HG03432 (cell line): ENCODE results near the gene SFI1.
"Not testable (repeated sequence)": the region's sequence is repeated elsewhere in the genome, so short reads cannot be mapped to it uniquely, and the experiment has no call there.

Experiments used
- ATAC-seq: cut with Tn5 transposase; IDR thresholded peaks from one replicate; pipeline ENCODE4 v1.9.1; 2021; ENCODE audit warnings: mild to moderate bottlenecking, moderate library complexity; ENCODE audit not compliant: unreplicated experiment

Gene SFI1

DNA sequence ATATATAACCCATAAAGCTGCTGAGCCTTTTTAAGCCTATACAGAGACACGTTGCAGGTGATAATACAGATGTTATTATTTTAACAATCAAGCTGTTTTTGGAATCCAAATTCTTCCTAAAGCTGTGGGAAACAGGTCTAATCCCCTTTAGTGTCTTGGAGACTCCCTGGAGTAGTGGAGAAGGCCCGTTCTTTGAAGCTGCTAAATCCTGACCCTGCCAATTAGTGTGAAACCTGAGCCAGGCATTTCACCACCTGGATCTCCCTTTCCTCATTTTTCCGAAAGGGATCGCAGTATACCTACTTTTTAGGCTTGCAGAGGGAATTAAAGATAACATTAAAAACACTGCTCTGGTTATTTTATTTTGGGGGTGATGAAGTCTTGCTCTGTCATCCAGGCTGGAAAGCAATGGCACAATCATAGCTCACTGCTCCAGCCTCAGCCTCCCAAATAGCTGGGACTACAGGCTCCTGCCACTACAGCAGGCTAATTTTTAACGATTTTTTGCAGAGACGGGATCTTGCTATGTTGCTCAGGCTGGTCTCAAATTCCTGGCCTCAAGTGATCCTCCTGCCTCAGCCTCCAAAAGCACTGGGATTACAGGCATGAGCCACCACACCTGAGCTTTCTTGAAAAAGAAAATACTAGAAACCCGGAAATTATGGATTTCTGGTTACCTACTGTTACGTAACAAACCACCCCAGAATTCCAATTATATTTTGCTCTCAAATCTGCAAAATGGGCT lies 4.9 kb upstream of the SFI1 start:
- no peak for ATAC-seq

GRCh38 chr22:31492151-31492550 lies 4.2 kb upstream of the SFI1 start:
- ATAC-seq = no peak

- not testable (repeated sequence) for ATAC-seq
Measured at GRCh38 chr22:31493355-31493754, 3.0 kb upstream of the SFI1 start.

- ATAC-seq = no peak
Measured at GRCh38 chr22:31495343-31495742, 993 bp upstream of the SFI1 start.

DNA sequence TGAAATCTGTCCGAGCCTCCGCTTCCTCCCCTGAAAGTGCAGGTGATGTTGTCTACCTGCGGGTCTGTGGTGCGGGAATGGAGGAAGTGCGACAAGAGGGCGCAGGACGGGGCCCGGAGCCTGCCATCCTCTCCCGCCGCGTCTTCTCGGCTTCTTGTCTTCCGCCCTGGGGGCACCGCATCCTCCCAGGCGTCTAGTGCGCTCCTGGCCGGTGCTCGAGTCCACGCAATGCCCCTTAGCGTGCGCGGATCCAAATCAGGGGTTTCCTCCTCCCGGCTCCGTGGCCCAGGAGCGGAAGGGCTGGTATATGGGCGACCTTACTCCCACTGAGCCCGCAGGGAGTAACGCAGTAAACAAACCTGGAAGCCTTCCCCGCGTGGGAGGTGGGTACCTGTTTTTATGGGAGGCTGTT lies 405 bp downstream of the SFI1 start:
- peak; percentile 14 for ATAC-seq

DNA sequence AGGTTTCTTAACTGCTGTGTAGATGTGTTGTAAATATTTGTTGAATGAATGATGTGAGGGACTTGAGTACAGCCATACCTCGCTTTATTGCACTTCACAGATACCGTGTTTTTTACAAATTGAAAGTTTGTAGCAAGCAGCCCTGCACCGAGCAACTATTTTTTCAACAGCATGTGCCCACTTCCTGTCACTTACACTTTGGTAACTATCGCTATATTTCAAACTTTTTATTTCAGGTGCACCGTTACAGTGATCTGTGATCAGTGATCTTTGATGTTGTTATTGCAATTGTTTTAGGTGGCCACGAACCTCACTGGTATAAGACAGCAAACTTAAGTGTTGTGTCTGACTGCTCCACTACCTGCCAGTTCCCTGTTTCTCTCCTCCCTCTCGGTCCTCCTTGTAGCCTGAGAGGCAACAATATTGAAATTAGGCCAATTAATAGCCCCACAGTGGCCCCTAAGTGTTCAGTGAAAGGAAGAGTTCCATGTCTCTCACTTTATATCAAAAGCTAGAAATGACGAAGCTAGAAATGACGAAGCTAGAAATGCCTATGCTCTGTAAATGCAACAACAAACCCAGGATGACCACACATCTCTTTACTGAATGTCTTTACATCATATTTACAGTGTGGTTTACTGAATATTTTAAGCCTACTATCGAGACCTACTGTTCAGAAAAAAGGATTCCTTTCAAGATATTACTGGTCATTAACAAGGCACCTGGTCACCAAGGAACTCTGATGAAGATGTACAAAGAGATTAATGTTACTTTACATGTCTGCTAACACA lies 1.0 kb downstream of the SFI1 start:
- ATAC-seq = no peak

DNA sequence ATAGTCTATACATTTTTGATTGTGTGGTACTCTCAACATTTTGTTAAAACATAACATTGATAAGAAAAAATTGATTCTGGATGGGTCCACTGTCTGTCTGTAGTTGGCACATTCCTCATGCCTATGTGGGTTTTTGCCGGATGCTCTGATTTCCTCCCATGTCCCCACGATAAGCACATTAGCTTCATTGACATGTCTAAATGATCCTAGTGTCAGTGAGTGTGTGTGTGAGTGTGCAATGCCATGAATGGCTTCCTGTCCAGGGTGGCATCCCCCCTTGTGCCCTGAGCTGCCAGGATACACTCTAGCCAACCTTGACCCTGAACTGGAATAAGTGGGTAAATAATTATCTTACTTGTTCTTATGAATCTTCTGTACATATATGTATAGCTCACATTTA lies 5.4 kb downstream of the SFI1 start:
- ATAC-seq = no peak

- ATAC-seq = no peak
Measured at GRCh38 chr22:31503211-31503964, 7.1 kb downstream of the SFI1 start.

- no peak for ATAC-seq
Measured at GRCh38 chr22:31504282-31504681, 7.9 kb downstream of the SFI1 start.

DNA sequence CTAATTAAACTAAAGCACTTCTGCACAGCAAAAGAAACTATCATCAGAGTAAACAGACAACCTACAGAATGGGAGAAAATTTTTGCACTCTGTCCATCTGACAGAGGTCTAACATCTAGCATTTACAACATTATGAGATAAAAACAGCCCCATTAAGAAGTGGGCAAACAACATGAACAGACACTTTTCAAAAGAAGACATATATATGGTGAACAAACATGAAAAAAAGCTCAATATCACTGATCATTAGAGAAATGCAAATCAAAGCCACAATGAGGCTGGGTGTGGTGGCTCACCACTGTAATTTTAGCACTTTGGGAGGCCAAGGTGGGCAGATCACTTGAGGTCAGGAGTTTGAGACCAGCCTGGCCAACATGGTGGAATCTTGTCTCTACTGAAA lies 11.2 kb downstream of the SFI1 start:
- not testable (repeated sequence) for ATAC-seq

GRCh38 chr22:31508536-31508935 lies 12.2 kb downstream of the SFI1 start:
- no peak for ATAC-seq

DNA sequence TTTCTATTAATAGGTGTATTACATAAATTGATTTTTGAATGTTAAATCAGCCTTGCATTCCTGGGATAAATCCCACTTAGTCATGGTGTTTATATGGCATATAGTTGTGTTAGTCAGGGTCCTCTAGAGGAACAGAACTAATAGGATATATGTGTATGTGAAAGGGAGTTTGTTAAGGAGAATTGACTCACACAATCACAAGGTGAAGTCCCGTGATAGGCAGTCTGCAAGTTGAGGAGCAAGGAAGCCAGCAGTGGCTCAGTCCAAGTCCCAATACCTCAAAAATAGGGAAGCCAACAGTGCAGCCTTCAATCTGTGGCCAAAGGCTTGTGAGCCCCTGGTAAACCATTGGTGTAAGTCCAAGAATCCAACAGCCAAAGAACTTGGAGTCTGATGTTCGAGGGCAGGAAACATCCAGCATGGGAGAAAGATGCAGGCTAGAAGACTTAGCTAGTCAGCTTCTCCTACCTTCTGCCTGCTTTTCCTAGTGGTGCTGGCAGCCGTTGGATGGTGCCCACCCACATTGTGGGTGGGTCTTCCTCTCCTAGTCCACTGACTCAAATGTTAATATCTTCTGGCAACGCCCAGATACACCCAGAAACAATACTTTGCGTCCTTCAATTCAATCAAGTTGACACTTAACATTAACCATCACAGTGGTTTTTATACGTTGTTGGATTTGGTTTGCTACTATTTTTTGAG lies 12.9 kb downstream of the SFI1 start:
- ATAC-seq = no peak

- no peak for ATAC-seq
Measured at GRCh38 chr22:31520051-31520450, 23.7 kb downstream of the SFI1 start.

DNA sequence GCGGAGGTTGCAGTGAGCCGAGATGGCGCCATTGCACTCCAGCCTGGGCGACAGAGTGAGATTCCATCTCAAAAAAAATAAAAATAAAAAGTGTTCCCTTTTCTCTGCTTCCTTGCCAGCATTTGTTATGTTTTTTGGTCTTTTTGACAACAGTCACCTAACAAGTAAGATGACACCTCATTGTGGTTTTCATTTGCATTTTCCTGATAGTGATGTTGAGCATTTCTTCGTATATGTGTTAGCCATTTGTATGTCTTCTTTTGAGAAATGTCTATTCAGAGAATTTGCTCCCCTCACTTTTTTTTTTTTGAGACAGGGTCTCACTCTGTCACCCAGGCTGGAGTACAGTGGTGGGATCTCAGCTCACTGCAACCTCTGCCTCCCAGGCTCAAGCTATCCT lies 27.8 kb downstream of the SFI1 start:
- ATAC-seq = not testable (repeated sequence)

GRCh38 chr22:31526270-31526669 lies 29.9 kb downstream of the SFI1 start:
- ATAC-seq = no peak

- ATAC-seq = no peak
Measured at GRCh38 chr22:31530823-31531195, 34.5 kb downstream of the SFI1 start.

DNA sequence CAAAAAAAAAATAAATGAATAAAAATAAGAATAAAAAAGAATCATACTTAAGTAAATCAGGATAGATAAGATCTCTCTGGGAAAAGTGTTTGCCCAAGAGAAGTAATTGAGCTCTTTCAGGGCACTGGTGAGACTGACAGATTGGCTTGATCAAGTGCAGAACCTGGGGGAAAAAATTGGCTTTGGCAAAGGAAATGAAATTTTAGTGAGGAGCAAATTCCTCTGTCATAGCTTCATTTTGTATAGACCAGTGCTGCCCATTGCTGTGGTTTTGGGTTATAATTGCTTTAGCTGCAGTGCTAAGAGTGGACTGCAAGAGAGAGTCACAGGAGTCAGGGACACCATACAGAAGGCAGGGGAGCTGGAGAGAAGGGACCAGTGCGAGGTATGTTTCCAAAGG lies 35.7 kb downstream of the SFI1 start:
- no peak for ATAC-seq

DNA sequence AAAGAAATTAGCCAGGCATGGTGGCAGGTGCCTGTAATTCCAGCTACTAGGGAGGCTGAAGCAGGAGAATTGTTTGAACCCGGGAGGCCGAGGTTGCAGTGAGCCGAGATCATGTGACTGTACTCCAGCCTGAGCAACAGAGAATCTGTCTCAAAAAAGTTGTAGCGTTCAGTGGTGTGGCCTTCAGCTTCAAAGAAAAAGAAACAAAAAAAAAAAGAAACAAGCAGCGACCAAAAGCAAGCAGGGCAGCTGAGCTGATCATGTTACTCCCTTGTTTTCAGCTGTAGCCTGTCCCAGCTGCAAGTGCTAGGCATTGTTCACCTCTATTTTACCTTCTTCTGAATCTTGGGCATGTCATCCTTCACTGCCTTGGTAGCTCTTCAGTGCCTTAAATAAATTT lies 37.0 kb downstream of the SFI1 start:
- no peak for ATAC-seq

DNA sequence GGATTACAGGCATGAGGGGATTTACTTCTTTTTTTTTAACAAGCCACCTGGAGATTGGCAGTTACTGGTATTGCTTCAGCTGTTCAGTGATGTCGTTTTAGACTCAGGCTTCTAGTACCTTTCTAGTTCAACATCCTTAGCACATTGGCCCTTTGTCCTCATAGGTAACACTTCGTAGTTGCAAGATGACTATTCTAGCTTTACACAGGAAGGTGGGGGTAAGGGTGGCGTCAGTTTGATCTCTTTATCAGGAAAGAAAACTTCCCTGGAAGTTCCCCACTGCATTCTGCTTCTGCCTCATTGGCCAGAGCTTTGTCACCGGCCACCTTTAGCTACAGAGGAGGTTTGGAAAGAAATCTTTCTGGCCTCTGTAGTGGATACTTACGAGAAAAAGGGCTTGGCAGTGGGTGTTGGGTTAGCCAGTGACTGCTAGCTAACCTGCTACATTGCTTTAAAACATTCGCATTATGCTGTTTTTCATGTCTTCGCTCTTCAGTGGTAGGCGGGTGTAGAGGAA lies 40.7 kb downstream of the SFI1 start:
- ATAC-seq = peak; percentile 62

DNA sequence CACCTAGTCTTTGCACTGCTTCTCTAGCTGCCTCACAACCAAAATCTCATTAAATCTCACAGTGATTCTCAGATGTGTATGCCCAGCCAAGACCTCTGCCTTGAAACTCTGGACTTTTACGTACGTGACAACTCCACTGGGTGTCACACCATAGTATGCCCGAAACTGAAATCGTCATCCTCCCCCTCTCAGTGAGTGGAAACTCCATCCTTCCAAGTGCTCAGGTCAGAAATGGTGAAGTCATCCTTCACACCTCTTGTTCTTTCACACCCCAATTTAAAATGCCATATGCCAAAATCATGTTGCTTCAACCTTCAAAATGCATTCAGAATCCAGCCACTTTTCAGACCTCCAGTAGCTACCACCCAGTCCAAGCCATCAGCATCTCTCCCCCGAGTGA lies 42.5 kb downstream of the SFI1 start:
- ATAC-seq = peak; percentile 56

DNA sequence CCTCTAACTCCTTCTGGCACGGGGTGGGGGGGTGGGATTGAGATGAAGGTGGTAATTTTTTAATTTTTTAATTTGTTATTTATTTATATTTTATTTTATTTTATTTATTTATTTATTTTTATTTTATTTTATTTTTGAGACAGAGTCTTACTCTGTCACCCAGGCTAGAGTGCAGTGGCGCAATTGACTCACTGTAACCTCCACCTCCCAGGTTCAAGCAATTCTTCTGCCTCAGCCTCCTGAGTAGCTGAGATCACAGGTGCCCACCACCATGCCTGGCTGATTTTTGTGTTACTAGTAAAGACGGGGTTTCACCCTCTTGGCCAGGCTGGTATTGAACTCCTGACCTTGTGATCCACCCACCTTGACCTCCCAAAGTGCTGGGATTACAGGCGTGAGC lies 43.8 kb downstream of the SFI1 start:
- not testable (repeated sequence) for ATAC-seq
